ENCODE data around the gene CCBE1. TPM values are rescaled to one million over a fixed set of nuclear protein-coding genes. Genes with fewer than 3 reads are reported as not detected.
"Not testable (repeated sequence)": the region's sequence is repeated elsewhere in the genome, so short reads cannot be mapped to it uniquely, and the experiment has no call there.

CCBE1 gene
- total RNA-seq, 1 donor from 2014 or later: under 0.01 TPM

DNA sequence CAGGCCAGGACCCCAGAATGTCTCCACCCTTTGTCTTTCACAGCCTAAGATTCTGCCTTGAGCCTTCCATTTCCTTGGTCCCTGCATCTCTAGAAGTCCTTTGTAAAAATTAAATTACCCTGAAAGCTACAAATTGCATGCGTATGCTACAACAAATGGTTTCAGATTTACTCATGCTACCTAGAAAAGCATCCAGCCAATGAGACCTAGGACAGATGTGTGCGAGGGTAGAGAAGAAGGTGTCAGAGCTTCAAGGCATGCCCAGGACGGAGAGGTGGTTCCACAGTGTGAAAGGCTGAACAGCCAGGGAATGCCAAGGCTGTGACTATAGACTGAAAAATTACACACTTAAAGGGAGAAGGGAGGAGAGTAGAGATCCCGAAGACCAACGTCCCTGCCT lies 40.2 kb downstream of the CCBE1 start:
- DNase-seq (ENCODE audit: low read depth in 2 of 2): no peak

GRCh38 chr18:59656373-59656887 lies 40.8 kb downstream of the CCBE1 start:
- no peak for DNase-seq (ENCODE audit: low read depth in 2 of 2)

- DNase-seq (ENCODE audit: low read depth in 2 of 2): no peak
Measured at GRCh38 chr18:59655676-59656075, 41.5 kb downstream of the CCBE1 start.

GRCh38 chr18:59651071-59651470 lies 46.2 kb downstream of the CCBE1 start:
- peak in 1 of 2 donors; percentile 34 for DNase-seq (ENCODE audit: low read depth in 2 of 2)

GRCh38 chr18:59650266-59650820 lies 46.9 kb downstream of the CCBE1 start:
- no peak for DNase-seq (ENCODE audit: low read depth in 2 of 2)

GRCh38 chr18:59649591-59649990 lies 47.6 kb downstream of the CCBE1 start:
- no peak for DNase-seq (ENCODE audit: low read depth in 2 of 2)

DNA sequence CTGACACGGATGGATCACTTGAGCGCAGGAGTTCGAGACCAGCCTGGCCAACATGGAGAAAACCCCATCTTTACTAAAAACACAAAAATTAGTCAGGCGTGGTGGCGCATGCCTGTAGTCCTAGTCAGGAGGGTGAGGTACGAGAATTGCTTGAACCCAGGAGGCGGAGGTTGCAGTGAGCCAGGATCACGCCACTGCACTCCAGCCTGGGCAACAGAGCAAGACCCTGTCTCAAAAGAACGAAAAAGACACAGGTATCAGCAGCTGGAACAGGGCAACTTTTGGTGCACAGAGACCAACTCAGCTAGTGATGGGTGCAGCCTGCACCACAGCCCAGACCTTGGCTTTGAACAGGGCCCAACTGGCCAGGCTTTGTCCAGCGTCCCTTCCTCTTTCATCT lies 48.8 kb downstream of the CCBE1 start:
- not testable (repeated sequence) for DNase-seq (ENCODE audit: low read depth in 2 of 2)

GRCh38 chr18:59646963-59647307 lies 50.3 kb downstream of the CCBE1 start:
- no peak for DNase-seq (ENCODE audit: low read depth in 2 of 2)

DNA sequence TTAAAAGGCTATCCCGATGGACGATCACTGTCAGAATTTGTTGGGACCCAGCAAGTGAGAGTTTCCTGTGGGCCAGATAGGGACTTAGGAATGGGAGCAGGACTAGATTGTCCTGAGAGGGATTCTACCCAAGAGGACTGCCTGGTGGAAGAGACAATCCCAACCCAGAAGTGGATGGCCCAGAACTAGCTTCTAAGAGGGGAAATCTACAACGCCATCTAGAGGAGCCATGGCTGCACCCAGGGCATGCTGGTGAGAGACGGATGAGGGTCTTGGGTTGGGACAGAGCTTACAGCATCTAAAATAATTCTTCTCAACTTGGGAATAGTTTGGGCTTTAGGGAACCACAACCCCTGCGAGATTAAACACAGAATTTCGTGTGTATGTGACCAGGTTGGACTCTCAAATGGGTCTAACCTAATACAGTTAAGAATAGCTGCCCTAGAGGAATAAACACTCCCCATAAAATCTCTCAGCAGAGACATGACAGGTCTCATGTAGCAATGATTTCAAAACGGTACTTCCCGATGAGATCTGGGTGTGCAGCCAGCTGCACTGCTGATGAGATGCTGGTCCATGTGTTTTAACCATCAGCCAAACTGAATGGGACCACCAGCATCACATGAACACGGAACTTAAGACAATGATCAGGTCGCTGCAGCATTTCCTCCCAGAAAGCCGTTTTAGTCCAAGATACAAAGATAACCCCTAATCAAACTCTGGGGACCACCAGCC lies 50.8 kb downstream of the CCBE1 start:
- DNase-seq (ENCODE audit: low read depth in 2 of 2): no peak

GRCh38 chr18:59643740-59644139 lies 53.5 kb downstream of the CCBE1 start:
- DNase-seq (ENCODE audit: low read depth in 2 of 2): no peak

GRCh38 chr18:59640721-59641120 lies 56.5 kb downstream of the CCBE1 start:
- no peak for DNase-seq (ENCODE audit: low read depth in 2 of 2)

DNA sequence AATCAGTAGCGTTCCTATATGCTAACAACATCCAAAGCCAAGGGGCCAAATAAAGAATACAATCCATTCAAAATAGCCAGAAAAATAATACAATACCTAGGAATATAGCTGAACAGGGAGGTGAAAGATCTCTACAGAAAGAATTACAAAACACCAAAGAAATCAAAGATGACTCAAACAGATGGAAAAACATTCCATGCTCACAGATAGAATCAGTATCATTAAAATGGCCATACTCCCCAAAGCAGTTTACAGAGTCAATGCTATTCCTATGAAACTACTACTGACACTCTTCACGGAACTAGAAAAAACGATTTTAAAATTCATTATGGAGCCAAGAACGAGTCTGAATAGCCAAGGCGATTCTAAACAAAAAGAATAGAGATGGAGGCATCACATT lies 57.4 kb downstream of the CCBE1 start:
- DNase-seq (ENCODE audit: low read depth in 2 of 2): no peak

- no peak for DNase-seq (ENCODE audit: low read depth in 2 of 2)
Measured at GRCh38 chr18:59639136-59639535, 58.1 kb downstream of the CCBE1 start.

DNA sequence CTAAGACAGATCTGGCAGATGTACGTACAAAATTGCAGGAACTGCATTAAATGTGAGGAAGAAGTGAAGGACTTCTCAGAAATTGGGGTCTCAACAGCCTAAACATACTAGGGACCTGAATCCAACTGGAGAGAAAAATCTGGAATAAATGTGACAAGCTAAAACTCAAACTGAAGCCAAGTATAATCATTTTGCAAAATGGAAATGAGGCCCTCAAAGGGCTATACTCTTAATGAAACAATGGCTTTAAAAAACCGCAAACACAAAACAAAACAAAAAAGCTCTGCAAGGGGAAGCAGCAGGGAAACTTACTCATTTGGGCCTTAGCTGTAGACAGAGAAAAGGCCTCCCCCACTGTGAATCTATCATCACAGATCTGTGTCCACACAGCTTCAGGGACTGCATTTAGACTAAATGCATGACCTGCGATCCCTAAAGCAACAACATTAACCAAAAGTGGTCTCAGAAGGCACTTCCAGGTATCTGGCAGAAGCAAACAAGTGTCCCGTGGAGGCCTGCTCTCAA lies 63.2 kb downstream of the CCBE1 start:
- DNase-seq (ENCODE audit: low read depth in 2 of 2): peak in 1 of 2 donors; percentile 40

DNA sequence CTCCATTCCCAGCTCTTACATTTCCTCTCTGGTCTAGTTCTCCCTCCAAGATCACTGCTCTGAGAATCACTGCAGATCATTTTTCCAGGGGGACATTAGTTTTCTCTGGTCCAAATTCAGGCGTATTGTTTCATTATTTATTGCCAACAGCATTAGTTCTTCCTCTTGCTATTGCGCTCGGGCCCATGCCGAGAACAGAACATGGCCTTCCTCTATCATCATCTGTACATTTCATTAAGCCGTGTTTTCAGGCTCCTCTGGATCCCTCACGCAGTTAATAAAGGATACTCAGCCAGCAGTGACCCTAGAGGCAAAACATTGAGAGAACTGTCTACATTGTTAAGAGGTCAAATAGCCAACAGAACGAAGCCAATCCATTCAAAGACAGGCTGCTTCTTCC lies 63.9 kb downstream of the CCBE1 start:
- no peak for DNase-seq (ENCODE audit: low read depth in 2 of 2)

DNA sequence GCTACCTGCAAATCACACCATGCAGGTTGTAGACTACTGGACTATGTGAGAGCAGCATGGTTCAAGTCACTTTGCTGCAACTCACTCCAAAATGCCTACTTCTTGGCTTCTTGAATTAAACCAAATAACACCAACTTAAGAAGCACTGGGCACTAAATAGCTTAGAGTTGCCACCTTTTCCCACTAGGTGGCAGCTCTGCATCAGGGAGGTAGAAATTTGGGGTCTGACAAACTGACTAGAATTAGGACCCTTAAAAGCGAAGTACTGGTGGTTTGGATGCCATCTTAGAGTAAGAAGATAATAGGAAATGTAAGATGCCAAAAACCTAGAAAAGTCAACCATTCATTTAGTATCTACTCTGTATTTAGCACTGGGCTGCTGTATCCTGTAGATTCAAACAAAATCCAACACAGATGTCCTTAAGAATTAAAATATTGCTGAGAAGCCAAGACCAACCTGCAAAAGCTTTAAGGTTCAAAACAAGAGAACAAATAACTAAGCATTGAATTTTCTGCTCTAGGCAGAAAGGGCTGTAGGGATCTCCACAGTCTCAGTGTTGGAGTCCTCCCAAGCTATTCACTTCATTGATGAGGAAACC lies 65.5 kb downstream of the CCBE1 start:
- DNase-seq (ENCODE audit: low read depth in 2 of 2): peak in 1 of 2 donors; percentile 40

DNA sequence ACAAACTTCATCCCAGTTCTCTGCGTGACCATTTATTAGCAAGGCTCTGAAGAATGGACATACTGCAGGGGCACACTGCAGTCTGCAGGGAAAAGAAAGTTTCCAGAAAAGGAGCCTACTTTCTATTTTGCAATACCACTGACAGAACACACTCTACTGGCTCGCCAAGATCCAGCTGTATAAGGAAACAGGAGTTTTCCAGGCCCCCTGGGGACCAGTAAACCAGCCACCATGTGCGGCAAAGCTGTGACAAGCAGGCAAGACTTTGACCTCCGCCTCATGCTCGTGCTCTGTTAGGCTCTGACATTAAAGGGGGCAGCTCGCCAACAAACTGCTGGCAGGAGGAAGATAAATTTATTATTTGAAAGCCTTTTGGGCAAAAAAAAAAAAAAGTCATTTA lies 67.3 kb downstream of the CCBE1 start:
- DNase-seq (ENCODE audit: low read depth in 2 of 2): no peak

DNA sequence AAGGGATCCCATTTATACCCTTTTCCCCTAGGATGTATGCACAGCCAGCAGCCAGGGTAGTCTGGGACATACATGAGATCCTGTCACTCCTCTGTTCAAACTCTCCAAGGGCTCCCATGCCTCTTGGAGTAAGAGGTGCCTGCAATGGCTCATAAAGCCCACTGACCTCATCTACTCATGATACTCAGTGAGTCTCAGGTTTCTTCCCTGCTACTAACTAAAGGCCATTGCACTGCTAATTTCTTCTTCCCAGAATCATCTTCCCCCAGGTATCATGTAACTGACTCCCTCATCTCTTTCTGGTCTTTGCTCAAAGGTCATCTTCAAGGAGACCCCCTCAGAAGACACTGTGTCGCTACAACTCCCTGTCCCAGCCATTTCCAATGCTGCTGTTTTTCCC lies 68.2 kb downstream of the CCBE1 start:
- no peak for DNase-seq (ENCODE audit: low read depth in 2 of 2)

DNA sequence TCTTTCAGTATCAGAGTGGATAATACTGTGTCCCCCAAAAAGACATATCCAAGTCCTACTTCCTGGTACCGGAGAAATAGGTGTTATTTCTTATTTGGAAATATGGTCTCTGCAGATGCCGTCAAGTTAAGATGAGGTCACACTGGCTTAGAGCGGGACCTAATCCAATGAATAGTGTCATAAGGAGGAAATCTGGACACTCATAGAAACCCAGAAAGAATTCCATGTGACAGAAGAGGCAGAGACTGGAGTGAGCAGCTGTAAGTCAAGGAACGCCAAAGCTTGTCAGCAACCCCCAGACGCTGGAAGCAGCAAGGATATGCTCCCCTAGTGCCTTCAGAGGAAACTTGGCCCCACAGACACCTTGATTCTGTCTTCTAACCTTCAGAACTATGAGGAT lies 69.8 kb downstream of the CCBE1 start:
- DNase-seq (ENCODE audit: low read depth in 2 of 2): no peak

GRCh38 chr18:59624369-59624765 lies 72.9 kb downstream of the CCBE1 start:
- DNase-seq (ENCODE audit: low read depth in 2 of 2): no peak

GRCh38 chr18:59623456-59624368 lies 73.5 kb downstream of the CCBE1 start:
- DNase-seq (ENCODE audit: low read depth in 2 of 2): no peak

DNA sequence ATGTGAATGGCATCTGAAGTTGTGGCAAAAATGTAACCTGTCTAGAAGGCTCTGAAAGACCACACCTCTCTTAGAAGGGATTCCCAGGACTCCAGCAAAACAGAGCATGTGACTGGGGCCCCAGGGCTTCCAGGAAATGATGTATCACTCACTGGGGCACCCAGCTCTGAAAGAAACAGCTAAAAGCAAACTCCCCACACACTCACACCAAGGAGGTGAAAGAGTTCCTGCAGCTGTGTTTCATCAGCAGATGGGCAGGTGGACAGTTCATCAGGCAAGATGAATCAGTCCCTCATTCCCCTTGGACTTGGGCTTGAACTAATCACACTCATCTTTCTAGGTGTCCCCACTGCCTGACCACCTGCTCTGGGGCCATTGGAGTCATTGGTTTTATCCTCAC lies 76.2 kb downstream of the CCBE1 start:
- DNase-seq (ENCODE audit: low read depth in 2 of 2): peak in 1 of 2 donors; percentile 2
